Pons (tissue), 1 donor: ENCODE results near the gene COL6A2.
"Not testable (repeated sequence)": the region's sequence is repeated elsewhere in the genome, so short reads cannot be mapped to it uniquely, and the experiment has no call there.

ENCODE experiments used
- DNase-seq: peaks from one replicate; pipeline ENCODE4 v3.0.0-alpha.2; 2016; ENCODE audit warnings: low spot score

Gene COL6A2

GRCh38 chr21:46126309-46127238, 28.7 kb downstream of the COL6A2 start:
- DNase-seq, result no peak

GRCh38 chr21:46127239-46128105, 29.6 kb downstream of the COL6A2 start:
- DNase-seq, result no peak

GRCh38 chr21:46128106-46128932, 30.4 kb downstream of the COL6A2 start:
- DNase-seq, result no peak

- no peak for DNase-seq
Observed at GRCh38 chr21:46128933-46129571, 31.1 kb downstream of the COL6A2 start.

GRCh38 chr21:46129846-46130651, 32.1 kb downstream of the COL6A2 start:
- DNase-seq, result no peak

GRCh38 chr21:46130831-46131587, 33.1 kb downstream of the COL6A2 start:
- DNase-seq, result no peak

- no peak for DNase-seq
Observed at GRCh38 chr21:46131588-46131837, 33.6 kb downstream of the COL6A2 start.

- no peak for DNase-seq
Observed at GRCh38 chr21:46131838-46132651, 34.1 kb downstream of the COL6A2 start.

GRCh38 chr21:46135782-46136395, 38.0 kb downstream of the COL6A2 start:
- DNase-seq, result no peak

GRCh38 chr21:46136739-46137349, 38.9 kb downstream of the COL6A2 start:
- no peak for DNase-seq

- no peak for DNase-seq
Observed at GRCh38 chr21:46137908-46138307, 40.0 kb downstream of the COL6A2 start.

- DNase-seq, result no peak
Observed at GRCh38 chr21:46138383-46138970, 40.6 kb downstream of the COL6A2 start.

GRCh38 chr21:46139686-46140085, 41.8 kb downstream of the COL6A2 start:
- DNase-seq, result no peak

- DNase-seq, result not testable (repeated sequence)
Observed at GRCh38 chr21:46140352-46141003, 42.6 kb downstream of the COL6A2 start.

- no peak for DNase-seq
Observed at GRCh38 chr21:46141767-46142581, 44.1 kb downstream of the COL6A2 start.
